ENCODE data around the gene CAMK2A. TPM values are rescaled to one million over a fixed set of nuclear protein-coding genes. Genes with fewer than 3 reads are reported as not detected.

The CAMK2A gene
- polyA plus RNA-seq, 6 donors from 2014 or later, result not detected

- Mint-ChIP-seq H3K36me3 (no peaks in the 10 kb centered on the region), H3K9me3 (no peaks in the 10 kb centered on the region), H3K27me3 (peaks cover 7 to 43% (median 34%) of the 10 kb centered on the region in 3 donors), H3K27ac (no peak overlapping the region), H3K4me3 (no peak overlapping the region), H3K4me1 (no peaks in the 10 kb centered on the region)
- ATAC-seq (ENCODE audit: low read depth in 2 of 2) (no peak), DNase-seq (no peak)
Measured at GRCh38 chr5:150178262-150178661, 111.3 kb downstream of the CAMK2A start.

GRCh38 chr5:150177721-150178120, 111.9 kb downstream of the CAMK2A start:
- peaks cover 10 to 43% (median 31%) of the 10 kb centered on the region in 3 donors for H3K27me3 Mint-ChIP-seq
- H3K27ac Mint-ChIP-seq, result no peak overlapping the region
- no peaks in the 10 kb centered on the region for H3K36me3 Mint-ChIP-seq
- H3K9me3 Mint-ChIP-seq, result no peaks in the 10 kb centered on the region
- no peak for DNase-seq
- no peak for ATAC-seq (ENCODE audit: low read depth in 2 of 2)
- H3K4me3 Mint-ChIP-seq, result no peak overlapping the region
- H3K4me1 Mint-ChIP-seq, result no peaks in the 10 kb centered on the region

- H3K4me3 Mint-ChIP-seq, result no peak overlapping the region
- no peak overlapping the region for H3K27ac Mint-ChIP-seq
- H3K4me1 Mint-ChIP-seq, result no peaks in the 10 kb centered on the region
- no peaks in the 10 kb centered on the region for H3K36me3 Mint-ChIP-seq
- H3K9me3 Mint-ChIP-seq, result no peaks in the 10 kb centered on the region
- ATAC-seq (ENCODE audit: low read depth in 2 of 2) (no peak), DNase-seq (no peak)
- peaks cover 14 to 43% (median 31%) of the 10 kb centered on the region in 3 donors for H3K27me3 Mint-ChIP-seq
Measured at GRCh38 chr5:150176745-150177477, 112.7 kb downstream of the CAMK2A start.

- H3K27ac Mint-ChIP-seq, result no peak overlapping the region
- H3K4me3 Mint-ChIP-seq, result no peak overlapping the region
- ATAC-seq (ENCODE audit: low read depth in 2 of 2) (no peak), DNase-seq (no peak)
- H3K4me1 Mint-ChIP-seq, result no peaks in the 10 kb centered on the region
- peaks cover 15 to 43% (median 33%) of the 10 kb centered on the region in 3 donors for H3K27me3 Mint-ChIP-seq
- H3K9me3 Mint-ChIP-seq, result no peaks in the 10 kb centered on the region
- H3K36me3 Mint-ChIP-seq, result no peaks in the 10 kb centered on the region
Measured at GRCh38 chr5:150175536-150175935, 114.0 kb downstream of the CAMK2A start.

GRCh38 chr5:150175076-150175475, 114.5 kb downstream of the CAMK2A start:
- Mint-ChIP-seq H3K36me3 (no peaks in the 10 kb centered on the region), H3K9me3 (no peaks in the 10 kb centered on the region), H3K4me3 (no peak overlapping the region), H3K27ac (no peak overlapping the region), H3K27me3 (peaks cover 18 to 48% (median 38%) of the 10 kb centered on the region in 3 donors), H3K4me1 (no peaks in the 10 kb centered on the region)
- ATAC-seq (ENCODE audit: low read depth in 2 of 2), result no peak
- no peak for DNase-seq

- Mint-ChIP-seq H3K4me1 (no peaks in the 10 kb centered on the region), H3K27ac (no peak overlapping the region)
Measured at GRCh38 chr5:150174285-150174684, 115.3 kb downstream of the CAMK2A start.

GRCh38 chr5:150173161-150173560, 116.4 kb downstream of the CAMK2A start:
- Mint-ChIP-seq H3K27me3 (peaks cover 31 to 66% (median 56%) of the 10 kb centered on the region in 3 donors), H3K9me3 (peaks cover 0 to under 1% (median 0%) of the 10 kb centered on the region in 7 donors), H3K4me3 (no peak overlapping the region), H3K36me3 (no peaks in the 10 kb centered on the region), H3K4me1 (no peaks in the 10 kb centered on the region), H3K27ac (peak overlapping the region in 1 of 6 donors; percentile 4)
- ATAC-seq (ENCODE audit: low read depth in 2 of 2) (no peak), DNase-seq (no peak)

More at GRCh38 chr5:150174285-150174684, 115.3 kb downstream of the CAMK2A start:
- ATAC-seq (ENCODE audit: low read depth in 2 of 2), result no peak
- no peak overlapping the region for H3K4me3 Mint-ChIP-seq
- H3K36me3 Mint-ChIP-seq, result no peaks in the 10 kb centered on the region
- H3K27me3 Mint-ChIP-seq, result peaks cover 21 to 56% (median 44%) of the 10 kb centered on the region in 3 donors
- no peak for DNase-seq
- H3K9me3 Mint-ChIP-seq, result no peaks in the 10 kb centered on the region

- peaks cover under 1 to 2% (median under 1%) of the 10 kb centered on the region in 3 donors for H3K4me1 Mint-ChIP-seq
- DNase-seq (no peak), ATAC-seq (ENCODE audit: low read depth in 2 of 2) (no peak)
- no peak overlapping the region for H3K4me3 Mint-ChIP-seq
- peaks cover 34 to 72% (median 62%) of the 10 kb centered on the region in 3 donors for H3K27me3 Mint-ChIP-seq
- H3K9me3 Mint-ChIP-seq, result peaks cover 0 to 2% (median 0%) of the 10 kb centered on the region in 7 donors
- H3K27ac Mint-ChIP-seq, result no peak overlapping the region
- no peaks in the 10 kb centered on the region for H3K36me3 Mint-ChIP-seq
Measured at GRCh38 chr5:150172556-150172955, 117.0 kb downstream of the CAMK2A start.

GRCh38 chr5:150172145-150172544, 117.4 kb downstream of the CAMK2A start:
- peaks cover 3 to 5% (median 3%) of the 10 kb centered on the region in 3 donors for H3K4me1 Mint-ChIP-seq
- H3K27ac Mint-ChIP-seq, result peak overlapping the region in 1 of 6 donors; percentile 82
- ATAC-seq (ENCODE audit: low read depth in 2 of 2) (no peak), DNase-seq (no peak)
- H3K36me3 Mint-ChIP-seq, result no peaks in the 10 kb centered on the region
- H3K4me3 Mint-ChIP-seq, result peak overlapping the region in 1 of 8 donors; percentile 20
- H3K9me3 Mint-ChIP-seq, result peaks cover 0 to 2% (median 0%) of the 10 kb centered on the region in 7 donors
- peaks cover 37 to 76% (median 65%) of the 10 kb centered on the region in 3 donors for H3K27me3 Mint-ChIP-seq

Other genes with a start within 250 kb of the CAMK2A start
- gene CSF1R, start 203.2 kb downstream of the CAMK2A start, polyA plus RNA-seq (ENCODE audit: low read depth in 6 of 6), result 1 to 10 TPM in 2 of 6 donors, under 1 TPM in 4; 0.20 to 1.5 (median 0.96) TPM
- 1 to 10 TPM in 3 of 6 donors, under 1 TPM in 2, not detected in 1; 0.09 to 1.8 (median 1.1) TPM for gene PDGFRB, start 133.9 kb downstream of the CAMK2A start, polyA plus RNA-seq (ENCODE audit: low read depth in 6 of 6)
- gene CDX1, start 123.0 kb downstream of the CAMK2A start, polyA plus RNA-seq (ENCODE audit: low read depth in 6 of 6), result not detected
- gene SLC6A7, start 99.7 kb downstream of the CAMK2A start, polyA plus RNA-seq (ENCODE audit: low read depth in 6 of 6), result not detected
- not detected for gene ARSI, start 13.1 kb upstream of the CAMK2A start, polyA plus RNA-seq (ENCODE audit: low read depth in 6 of 6)
- 10 to 100 TPM in 2 of 6 donors, 1 to 10 TPM in 4; 5.1 to 31.2 (median 9.3) TPM for gene TCOF1, start 67.9 kb upstream of the CAMK2A start, polyA plus RNA-seq (ENCODE audit: low read depth in 6 of 6)
- gene CD74, start 123.1 kb upstream of the CAMK2A start, polyA plus RNA-seq (ENCODE audit: low read depth in 6 of 6), result over 10,000 TPM; 22,737 to 35,313 (median 25,671) TPM
- gene RPS14, start 160.0 kb upstream of the CAMK2A start, polyA plus RNA-seq (ENCODE audit: low read depth in 6 of 6), result 1,000 to 10,000 TPM; 4,594 to 6,671 (median 5,653) TPM
- 1 to 10 TPM in 2 of 6 donors, under 1 TPM in 4; 0.38 to 1.8 (median 0.73) TPM for gene NDST1, start 218.4 kb upstream of the CAMK2A start, polyA plus RNA-seq (ENCODE audit: low read depth in 6 of 6)

Measured in naive B cell (primary cell).